ENCODE data around the gene KRT74. TPM values are rescaled to one million over a fixed set of nuclear protein-coding genes. Genes with fewer than 3 reads are reported as not detected.

Gene KRT74
- total RNA-seq, 6 experiments from 2014 or later, result not detected

- TF ChIP-seq CTCF (IDR thresholded peaks at IDR 0.05) (no peak), POLR2A (IDR thresholded peaks at IDR 0.05) (no peak)
- H3K36me3 ChIP-seq, result no peaks in the 10 kb centered on the region
- DNase-seq, result no peak
- no peaks in the 10 kb centered on the region for H3K9me3 ChIP-seq
- H3K27me3 ChIP-seq, result no peaks in the 10 kb centered on the region
- no peak overlapping the region for H3K4me3 ChIP-seq
- intact Hi-C loops (cut with DNase I), result no loop called here
- no peak for ATAC-seq
- WGBS (ENCODE audit: insufficient coverage, low coverage, low lambda C conversion rate, missing lambda C conversion rate), result 20% methylated on average over 1 of the region's 6 CpGs
- H3K27ac ChIP-seq, result no peak overlapping the region
- H3K4me1 ChIP-seq, result no peaks in the 10 kb centered on the region
Measured at GRCh38 chr12:52608161-52608560, 34.5 kb upstream of the KRT74 start.

GRCh38 chr12:52607314-52607713 is 33.7 kb upstream of the KRT74 start:
- TF ChIP-seq POLR2A (IDR thresholded peaks at IDR 0.05), result no peak
- TF ChIP-seq CTCF (IDR thresholded peaks at IDR 0.05), result no peak
- Histone ChIP-seq H3K36me3 (no peaks in the 10 kb centered on the region), H3K9me3 (no peaks in the 10 kb centered on the region), H3K27me3 (no peaks in the 10 kb centered on the region), H3K27ac (no peak overlapping the region), H3K4me3 (no peak overlapping the region), H3K4me1 (no peaks in the 10 kb centered on the region)
- ATAC-seq, result no peak
- no peak for DNase-seq
- intact Hi-C loops (cut with DNase I), result no loop called here
- WGBS (ENCODE audit: insufficient coverage, low coverage, low lambda C conversion rate, missing lambda C conversion rate), result no CpG with 5 or more reads among the region's 1 CpG

GRCh38 chr12:52606581-52607218 is 33.1 kb upstream of the KRT74 start:
- no peak for DNase-seq
- H3K4me3 ChIP-seq, result no peak overlapping the region
- H3K4me1 ChIP-seq, result no peaks in the 10 kb centered on the region
- ATAC-seq, result no peak
- 68% methylated on average over 7 of the region's 7 CpGs for WGBS (ENCODE audit: insufficient coverage, low coverage, low lambda C conversion rate, missing lambda C conversion rate)
- no peaks in the 10 kb centered on the region for H3K36me3 ChIP-seq
- H3K27me3 ChIP-seq, result no peaks in the 10 kb centered on the region
- no peaks in the 10 kb centered on the region for H3K9me3 ChIP-seq
- TF ChIP-seq CTCF (IDR thresholded peaks at IDR 0.05), result no peak
- intact Hi-C loops (cut with DNase I), result no loop called here
- H3K27ac ChIP-seq, result no peak overlapping the region

GRCh38 chr12:52606096-52606495 is 32.5 kb upstream of the KRT74 start:
- Histone ChIP-seq H3K4me3 (no peak overlapping the region), H3K36me3 (no peaks in the 10 kb centered on the region), H3K27me3 (peaks cover 0 to 6% of the 10 kb centered on the region in 2 donors), H3K4me1 (no peaks in the 10 kb centered on the region), H3K27ac (no peak overlapping the region), H3K9me3 (no peaks in the 10 kb centered on the region)
- 31% methylated on average over 3 of the region's 3 CpGs for WGBS (ENCODE audit: insufficient coverage, low coverage, low lambda C conversion rate, missing lambda C conversion rate)
- ATAC-seq (no peak), DNase-seq (no peak)
- no peak for TF ChIP-seq CTCF (IDR thresholded peaks at IDR 0.05)
- TF ChIP-seq POLR2A (IDR thresholded peaks at IDR 0.05), result no peak
- intact Hi-C loops (cut with DNase I), result no loop called here

- H3K27ac ChIP-seq, result no peak overlapping the region
- H3K27me3 ChIP-seq, result peaks cover 0 to 9% of the 10 kb centered on the region in 2 donors
- ATAC-seq, result no peak
- no peak for TF ChIP-seq POLR2A (IDR thresholded peaks at IDR 0.05)
- no peak for TF ChIP-seq CTCF (IDR thresholded peaks at IDR 0.05)
- no peak overlapping the region for H3K4me3 ChIP-seq
- no peaks in the 10 kb centered on the region for H3K4me1 ChIP-seq
- WGBS (ENCODE audit: insufficient coverage, low coverage, low lambda C conversion rate, missing lambda C conversion rate), result 61% methylated on average over 1 of the region's 1 CpG
- H3K9me3 ChIP-seq, result no peaks in the 10 kb centered on the region
- intact Hi-C loops (cut with DNase I), result no loop called here
- no peaks in the 10 kb centered on the region for H3K36me3 ChIP-seq
- no peak for DNase-seq
Measured at GRCh38 chr12:52605542-52605941, 31.9 kb upstream of the KRT74 start.
